ENCODE data around the gene IGFN1. TPM values are rescaled to one million over a fixed set of nuclear protein-coding genes. Genes with fewer than 3 reads are reported as not detected.

The IGFN1 gene
- total RNA-seq, 1 experiment from 2014 or later, result not detected

GRCh38 chr1:201198598-201198997 is 8.0 kb downstream of the IGFN1 start:
- Histone ChIP-seq H3K79me2 (ENCODE audit: insufficient read depth, low read length) (no peaks in the 10 kb centered on the region), H3K9me3 (ENCODE audit: control insufficient read depth, low read depth, low read length) (no peaks in the 10 kb centered on the region), H2AK5ac (ENCODE audit: insufficient read length, low read length) (no peak overlapping the region), H2BK120ac (ENCODE audit: low read depth, low read length, poor library complexity, severe bottlenecking) (no peak overlapping the region), H2BK5ac (ENCODE audit: insufficient read length, low read length) (no peak overlapping the region), H3K4me2 (ENCODE audit: insufficient read depth, insufficient read length, low read length) (no peak overlapping the region), H3K14ac (ENCODE audit: insufficient read depth, low read length) (no peak overlapping the region), H3K4me1 (ENCODE audit: insufficient read depth, low read length) (no peaks in the 10 kb centered on the region), H2AFZ (ENCODE audit: low read length) (no peak overlapping the region), H2BK12ac (ENCODE audit: insufficient read length, low read depth, low read length) (no peak overlapping the region), H3K56ac (ENCODE audit: insufficient read length, low read depth, low read length) (no peak overlapping the region), H3K27ac (ENCODE audit: insufficient read length, low read depth, low read length) (no peak overlapping the region), H3K23ac (ENCODE audit: insufficient read length, low read depth, low read length) (no peak overlapping the region), H4K8ac (replicated peaks; ENCODE audit: insufficient read length, low read depth, low read length) (no peak overlapping the region), H4K91ac (ENCODE audit: insufficient read length, low read depth, low read length) (no peak overlapping the region), H4K5ac (ENCODE audit: insufficient read length, low read depth, low read length) (no peak overlapping the region), H2BK20ac (ENCODE audit: low read depth, low read length, poor library complexity, severe bottlenecking) (no peak overlapping the region), H3K18ac (ENCODE audit: insufficient read length, low read depth, low read length) (no peak overlapping the region), H3K79me1 (ENCODE audit: insufficient read depth, low read depth, low read length, poor library complexity, severe bottlenecking) (no peaks in the 10 kb centered on the region), H2BK15ac (ENCODE audit: low read depth, low read length) (no peak overlapping the region), H3T11ph (ENCODE audit: low read length) (no peak overlapping the region), H3K9ac (ENCODE audit: extremely low read depth, insufficient read length, low read length) (no peak overlapping the region), H4K20me1 (ENCODE audit: control insufficient read depth, insufficient read depth, insufficient read length) (no peaks in the 10 kb centered on the region), H3K4ac (ENCODE audit: low read depth, low read length) (no peak overlapping the region), H3K27me3 (ENCODE audit: insufficient read depth, low read length) (no peaks in the 10 kb centered on the region), H3K23me2 (ENCODE audit: insufficient read length, low read depth, low read length, poor library complexity, severe bottlenecking) (no peaks in the 10 kb centered on the region)
- no peak for DNase-seq
- Mint-ChIP-seq H3K27ac (no peak overlapping the region), H3K4me1 (0 out of 4 replicates have a peak, but pooled peaks cover 0 to 2% of the 10 kb centered on the region in 2 experiments), H3K9me3 (no peaks in the 10 kb centered on the region), H3K36me3 (ENCODE audit: insufficient read depth in 1 of 3, low read depth in 3 of 3) (no peaks in the 10 kb centered on the region), H3K27me3 (ENCODE audit: low read depth) (peaks cover 3% of the 10 kb centered on the region), H3K4me3 (no peak overlapping the region)
- TF ChIP-seq, protein P1, sequence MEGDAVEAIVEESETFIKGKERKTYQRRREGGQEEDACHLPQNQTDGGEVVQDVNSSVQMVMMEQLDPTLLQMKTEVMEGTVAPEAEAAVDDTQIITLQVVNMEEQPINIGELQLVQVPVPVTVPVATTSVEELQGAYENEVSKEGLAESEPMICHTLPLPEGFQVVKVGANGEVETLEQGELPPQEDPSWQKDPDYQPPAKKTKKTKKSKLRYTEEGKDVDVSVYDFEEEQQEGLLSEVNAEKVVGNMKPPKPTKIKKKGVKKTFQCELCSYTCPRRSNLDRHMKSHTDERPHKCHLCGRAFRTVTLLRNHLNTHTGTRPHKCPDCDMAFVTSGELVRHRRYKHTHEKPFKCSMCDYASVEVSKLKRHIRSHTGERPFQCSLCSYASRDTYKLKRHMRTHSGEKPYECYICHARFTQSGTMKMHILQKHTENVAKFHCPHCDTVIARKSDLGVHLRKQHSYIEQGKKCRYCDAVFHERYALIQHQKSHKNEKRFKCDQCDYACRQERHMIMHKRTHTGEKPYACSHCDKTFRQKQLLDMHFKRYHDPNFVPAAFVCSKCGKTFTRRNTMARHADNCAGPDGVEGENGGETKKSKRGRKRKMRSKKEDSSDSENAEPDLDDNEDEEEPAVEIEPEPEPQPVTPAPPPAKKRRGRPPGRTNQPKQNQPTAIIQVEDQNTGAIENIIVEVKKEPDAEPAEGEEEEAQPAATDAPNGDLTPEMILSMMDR (conservative IDR thresholded peaks at IDR 0.05), result no peak
- no CpG with 5 or more reads among the region's 3 CpGs for WGBS (ENCODE audit: extremely low coverage, insufficient read length, low lambda C conversion rate)
